Posterior vena cava (tissue), 2 donors: Measurements from ENCODE around the gene FJX1. TPM values are rescaled to one million over a fixed set of nuclear protein-coding genes. Genes with fewer than 3 reads are reported as not detected.
"Not testable (repeated sequence)": the region's sequence is repeated elsewhere in the genome, so short reads cannot be mapped to it uniquely, and the experiment has no call there.

ENCODE experiments used
- DNase-seq: peaks from one replicate; pipeline ENCODE4 v3.0.0-alpha.2; 2020; ENCODE audit warnings: low spot score
- intact Hi-C, 2 donors: fragments of 100-400 bp; cut with DNase I; formaldehyde crosslinking; loops; one replicate each; pipeline versions ENCODE4 v1.14.1 to v1.14.2; 2022 to 2023
- total RNA-seq, 2 donors: library from RNA; stranded (reverse); fragmentation: NEBNext Ultra II Directional; extraction: Animal tissue kit (Norgen Biotek cat#: 25700); gene quantifications; one replicate each; pipeline ENCODE4 v1.2.1, GENCODE V29; 2021
- donor health status: DM: yes; HTN: yes; CAD: no.
- donor health status: DM: yes; HTN: yes; CAD: no.

FJX1 gene
- total RNA-seq, 2 donors from 2014 or later = 5.8 to 11.2 TPM

DNA sequence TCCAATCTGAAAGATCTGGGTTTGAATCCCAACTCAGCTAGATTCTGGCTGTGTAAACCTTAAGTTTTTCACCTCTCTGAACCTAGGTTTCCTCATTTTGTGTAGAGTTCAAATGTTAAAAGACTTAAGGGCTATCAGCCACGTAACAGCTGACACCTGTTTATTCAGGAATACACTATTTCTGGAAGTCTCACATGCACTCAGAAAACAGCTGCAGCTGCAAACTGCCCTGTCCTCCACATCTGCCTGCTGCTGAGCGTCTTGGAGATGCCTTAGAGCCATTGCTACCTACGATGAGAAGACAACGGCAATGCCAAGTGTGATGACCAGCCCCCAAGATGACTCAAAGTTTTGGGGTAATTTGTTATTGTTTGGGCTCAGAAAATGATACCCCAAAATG, 37.6 kb downstream of the FJX1 start:
- intact Hi-C loops = no loop called here
- DNase-seq = no peak

DNA sequence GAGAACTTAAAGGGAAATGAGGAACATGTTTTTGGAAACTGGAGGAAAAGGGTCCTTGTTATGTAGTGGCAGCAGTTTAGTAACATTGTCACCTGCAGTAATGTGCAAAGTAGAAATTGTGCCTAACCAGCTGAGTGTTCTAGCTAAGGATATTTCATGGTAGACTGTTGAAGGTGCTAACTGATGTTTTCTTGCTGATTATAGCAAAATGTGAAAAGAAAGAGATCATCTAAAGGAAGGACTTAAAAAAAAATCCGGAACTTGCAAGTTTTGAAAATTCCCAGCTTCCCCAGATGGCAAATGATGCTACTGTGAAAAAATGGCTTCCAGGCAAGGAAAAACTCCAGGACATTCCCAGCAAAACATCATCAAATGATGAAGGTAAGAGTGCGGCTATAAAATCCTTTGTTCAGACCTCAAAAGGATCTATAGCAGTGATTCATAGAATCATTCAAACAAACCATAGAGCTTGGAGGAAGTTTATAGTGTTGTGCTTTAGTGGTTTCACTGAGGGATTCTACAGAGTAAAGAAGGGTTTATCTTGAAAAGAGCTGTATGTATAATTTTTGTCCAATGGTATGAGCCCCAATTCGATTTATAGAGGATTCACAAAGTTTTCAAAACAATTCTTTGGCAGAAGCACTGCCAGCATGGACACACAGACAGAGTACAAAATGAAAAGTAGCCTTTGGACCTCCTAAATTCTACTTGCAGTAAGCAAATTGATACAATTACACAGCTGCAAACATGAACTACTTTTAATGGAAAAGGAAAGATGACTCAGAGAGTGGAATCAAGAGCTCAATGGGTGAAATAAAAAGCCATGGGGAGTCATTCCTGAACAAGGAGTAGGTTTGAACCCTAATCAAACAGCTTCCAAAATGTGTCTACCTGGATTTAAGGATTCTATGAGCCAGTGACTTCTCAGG, 40.0 kb downstream of the FJX1 start:
- intact Hi-C loops = no loop called here
- DNase-seq = no peak

DNA sequence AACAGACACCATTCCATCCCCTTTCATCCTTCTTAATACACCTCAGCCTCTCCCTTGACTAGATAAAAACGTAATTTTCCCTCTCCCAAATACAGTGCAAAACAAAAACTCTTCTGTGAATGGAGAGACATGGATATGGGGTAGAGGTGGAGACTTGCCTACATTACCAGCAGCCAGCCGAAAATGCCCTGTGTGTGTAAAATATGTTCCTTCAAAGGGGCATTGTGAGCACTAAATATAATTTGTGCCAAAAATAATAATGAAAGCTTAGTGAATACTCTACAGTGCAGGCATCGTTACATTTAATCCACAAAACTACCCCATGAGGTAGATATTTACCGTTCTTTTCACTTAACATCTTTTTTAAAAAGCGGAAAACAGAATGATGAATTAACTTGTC, 43.3 kb downstream of the FJX1 start:
- DNase-seq = no peak
- intact Hi-C loops = loop anchor here in 1 of 2 donors (5.0 kb wide), 1 partner anchor 44 kb away; the partner anchor contains the start of gene FJX1

DNA sequence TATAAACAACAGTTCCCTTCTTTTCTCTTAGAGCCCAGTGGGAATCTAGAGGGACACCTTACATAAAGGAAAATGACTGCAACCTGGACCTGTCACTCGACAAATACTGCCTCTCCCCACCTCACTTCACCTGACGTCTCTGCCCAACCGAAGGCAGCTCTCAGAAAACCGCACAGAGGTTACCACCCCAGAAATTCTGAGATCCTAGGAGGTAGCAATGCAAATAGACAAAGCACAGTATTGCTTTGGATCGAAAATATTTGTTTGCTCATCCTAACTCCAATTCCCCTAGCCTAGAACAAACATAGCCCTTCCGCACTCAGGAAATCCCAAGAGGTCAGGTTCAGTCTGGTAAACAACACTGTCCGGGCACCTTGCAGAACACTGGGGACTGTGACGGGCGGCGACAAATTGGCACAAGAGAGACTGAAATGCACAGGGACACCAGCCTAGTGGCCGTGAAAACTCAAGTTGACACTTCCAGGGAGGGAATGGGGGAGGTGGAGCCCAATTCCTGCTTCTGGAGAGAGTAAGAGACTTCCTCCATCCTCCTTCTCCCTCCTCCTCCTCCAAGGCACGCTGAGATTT, 43.9 kb downstream of the FJX1 start:
- DNase-seq = no peak
- intact Hi-C loops = loop anchor here in 1 of 2 donors (5.0 kb wide), 1 partner anchor 45 kb away; the partner anchor contains the start of gene FJX1

GRCh38 chr11:35662649-35663407, 44.6 kb downstream of the FJX1 start, which contains the start of gene TRIM44:
Gene TRIM44, plus strand, starts transcription at chr11:35662775. Its CDS starts 337 bp downstream, at chr11:35663112.
- intact Hi-C loops = loop anchor here in 1 of 2 donors (5.0 kb wide), 1 partner anchor 46 kb away; the partner anchor contains the start of gene FJX1
- DNase-seq = peak; percentile 95

DNA sequence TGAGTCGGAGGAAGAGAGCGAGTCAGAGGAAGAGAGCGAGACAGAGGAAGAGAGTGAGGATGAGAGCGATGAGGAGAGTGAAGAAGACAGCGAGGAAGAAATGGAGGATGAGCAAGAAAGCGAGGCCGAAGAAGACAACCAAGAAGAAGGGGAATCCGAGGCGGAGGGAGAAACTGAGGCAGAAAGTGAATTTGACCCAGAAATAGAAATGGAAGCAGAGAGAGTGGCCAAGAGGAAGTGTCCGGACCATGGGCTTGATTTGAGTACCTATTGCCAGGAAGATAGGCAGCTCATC, 45.1 kb downstream of the FJX1 start:
- intact Hi-C loops = loop anchor here in 1 of 2 donors (5.0 kb wide), 1 partner anchor 46 kb away; the partner anchor contains the start of gene FJX1
- no peak for DNase-seq

- DNase-seq = no peak
- intact Hi-C loops = loop anchor here in 1 of 2 donors (5.0 kb wide), 1 partner anchor 48 kb away; the partner anchor contains the start of gene FJX1
These were observed 46.7 kb downstream of the FJX1 start for GRCh38 chr11:35664977-35665441.

- DNase-seq = no peak
- intact Hi-C loops = no loop called here
These were observed 49.0 kb downstream of the FJX1 start for GRCh38 chr11:35667257-35667656.

DNA sequence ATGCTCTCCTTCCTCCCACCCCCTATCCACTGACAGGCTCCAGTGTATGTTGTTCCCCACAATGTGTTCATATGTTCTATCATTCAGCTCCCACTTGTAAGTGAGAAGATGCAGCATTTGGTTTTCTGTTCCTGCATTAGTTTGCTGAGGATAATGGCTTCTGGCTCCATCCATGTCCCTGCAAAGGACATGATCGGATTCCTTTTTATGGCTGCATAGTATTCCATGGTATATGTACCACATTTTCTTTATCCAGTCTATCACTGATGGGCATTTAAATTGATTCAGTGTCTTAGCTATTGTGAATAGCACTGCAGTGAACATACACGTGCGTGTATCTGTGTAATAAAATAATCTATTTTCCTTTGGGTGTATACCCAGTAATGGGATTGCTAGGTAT, 50.1 kb downstream of the FJX1 start:
- intact Hi-C loops, DNase-seq: not testable (repeated sequence)

Other genes starting within 250 kb of the FJX1 start
- 1 to 10 TPM; 1.9 to 2.9 TPM for gene SLC1A2, start 198.9 kb upstream of the FJX1 start, total RNA-seq
- gene PAMR1, start 92.8 kb upstream of the FJX1 start, total RNA-seq = 10 to 100 TPM; 13.0 to 15.2 TPM
- gene TRIM44, start 44.3 kb downstream of the FJX1 start, total RNA-seq = 10 to 100 TPM; 56.5 to 67.6 TPM